GM18873 (cell line): ENCODE measurements around the gene MYZAP.

Source experiments
- ATAC-seq: cut with Tn5 transposase; IDR thresholded peaks from one replicate; pipeline ENCODE4 v1.9.1; 2021; ENCODE audit warnings: mild to moderate bottlenecking, moderate library complexity, moderate number of reproducible peaks; ENCODE audit not compliant: unreplicated experiment, low FRiP score

MYZAP gene

DNA sequence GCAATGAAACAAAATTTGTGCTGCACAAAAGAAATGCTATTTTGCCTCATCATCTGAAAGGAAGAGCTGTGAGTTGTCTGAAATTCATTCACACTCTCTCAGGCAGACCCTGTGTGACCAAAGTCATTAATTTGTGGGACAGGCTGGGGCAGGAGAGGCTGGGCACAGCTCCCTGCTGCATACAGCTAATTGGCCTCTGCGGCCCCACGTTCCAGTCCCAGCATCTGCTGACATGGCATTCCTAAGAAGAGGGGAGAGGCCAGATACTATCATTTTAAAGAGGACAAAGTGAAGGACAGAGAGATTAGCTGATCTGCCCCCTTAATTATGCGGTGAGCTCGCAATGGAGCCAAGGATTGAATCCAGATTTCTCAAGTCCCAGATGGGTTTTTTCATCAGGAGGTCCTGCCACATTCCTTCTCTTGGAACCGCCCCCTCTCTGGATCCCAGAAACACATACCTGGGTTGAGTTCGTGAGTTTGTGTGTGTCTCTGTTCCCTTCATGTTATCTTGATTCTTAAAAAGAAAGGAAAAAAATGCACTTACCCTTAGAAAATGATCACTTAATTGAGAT, 139.9 kb downstream of the MYZAP start:
- ATAC-seq, result no peak

DNA sequence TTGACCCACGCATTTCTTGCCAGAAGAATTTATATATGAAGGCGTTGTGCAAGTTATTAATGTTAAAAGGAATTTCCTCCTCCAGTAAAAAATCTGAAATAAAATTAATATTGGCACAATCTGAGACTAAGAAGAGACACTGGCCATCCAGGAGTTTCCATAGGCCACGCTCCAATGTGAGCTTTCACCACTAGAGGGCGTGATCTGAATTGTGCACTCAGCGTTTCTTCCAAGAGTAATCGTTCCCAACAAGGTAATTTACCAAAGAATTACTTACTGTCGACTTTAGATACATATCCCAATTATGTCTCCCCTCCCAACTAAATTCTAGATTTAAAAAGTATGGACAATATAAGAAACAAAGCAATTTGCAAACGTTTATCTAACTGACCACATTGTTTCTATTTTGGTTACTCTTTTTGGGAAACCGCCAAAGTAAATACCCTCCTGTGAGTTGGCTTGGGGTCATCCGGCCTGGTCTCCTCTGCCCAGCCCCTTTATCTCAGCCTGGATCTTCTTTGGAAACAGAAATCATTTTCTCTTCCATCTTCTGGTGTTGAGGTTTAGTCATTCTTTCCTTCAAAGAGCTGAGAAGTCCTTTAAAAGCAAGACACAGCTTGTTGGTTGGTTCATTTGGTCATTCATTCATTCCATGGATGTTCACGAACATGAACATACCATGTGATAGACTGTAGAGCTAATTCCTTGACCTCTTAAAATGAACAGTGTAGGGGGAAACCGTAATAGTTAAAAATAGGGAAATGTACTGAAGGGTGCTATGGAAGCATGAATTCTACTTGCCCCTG, 141.0 kb downstream of the MYZAP start:
- no peak for ATAC-seq

DNA sequence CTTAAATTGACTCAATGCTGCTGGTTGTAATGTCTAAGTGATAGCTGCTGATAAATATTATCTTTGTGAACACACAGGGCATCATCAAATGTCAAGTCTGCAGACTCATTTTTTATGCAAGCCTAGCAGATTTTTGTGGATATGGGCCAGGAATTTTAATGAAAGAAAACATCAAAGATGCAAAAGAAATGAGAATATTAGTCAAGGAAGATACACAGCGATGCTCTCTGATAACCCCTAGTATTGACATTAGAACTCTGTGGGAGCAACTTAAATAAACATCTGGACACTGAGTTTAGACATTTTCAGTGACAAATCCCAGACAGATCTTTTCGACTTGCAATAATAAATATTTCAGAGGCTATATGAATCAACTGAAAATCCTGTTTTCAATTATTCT, 143.2 kb downstream of the MYZAP start:
- no peak for ATAC-seq
